HG03064 (cell line): Measurements from ENCODE around the gene RASSF6.
"Not testable (repeated sequence)": the region's sequence is repeated elsewhere in the genome, so short reads cannot be mapped to it uniquely, and the experiment has no call there.

Source experiments
- ATAC-seq: cut with Tn5 transposase; IDR thresholded peaks from one replicate; pipeline ENCODE4 v1.9.1; 2021; ENCODE audit warnings: low read depth; ENCODE audit not compliant: unreplicated experiment

RASSF6 gene

DNA sequence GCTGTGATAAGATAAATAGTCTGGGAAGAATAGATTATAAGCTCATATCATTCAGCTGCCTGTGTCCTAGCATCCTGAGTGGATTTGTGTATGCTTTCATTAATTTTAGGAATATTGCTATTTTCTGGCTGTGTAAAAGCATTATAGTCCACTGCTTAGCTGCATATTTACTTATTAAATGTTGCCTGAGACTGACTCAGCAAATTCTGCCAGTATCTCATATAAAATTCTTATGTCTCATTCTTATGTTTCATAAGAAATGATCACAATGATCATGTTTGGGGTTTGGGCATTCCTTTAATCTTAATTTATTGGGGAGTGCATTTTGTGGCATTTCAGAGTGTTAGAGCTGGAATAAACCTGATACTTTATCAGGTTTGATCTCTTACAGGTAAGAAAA, 34.9 kb downstream of the RASSF6 start:
- ATAC-seq, result no peak

DNA sequence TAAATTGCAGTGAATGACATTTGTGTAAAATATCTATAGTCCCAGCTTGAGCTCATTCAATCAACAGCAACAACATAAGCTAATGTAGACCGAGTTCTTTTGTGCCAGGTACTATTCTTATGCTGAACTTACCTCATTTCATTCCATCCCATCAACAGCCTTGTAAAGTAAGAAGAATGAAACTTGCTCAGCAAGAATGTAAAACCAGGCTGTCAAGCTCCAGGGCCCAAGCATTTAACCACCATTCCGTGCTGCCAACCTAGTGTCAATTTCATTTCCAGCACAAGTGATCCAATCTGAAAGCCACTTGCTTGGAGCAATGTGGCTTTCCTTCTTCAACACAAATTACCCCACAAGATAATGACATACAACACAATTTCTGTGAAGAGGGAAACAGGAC, 36.6 kb downstream of the RASSF6 start:
- no peak for ATAC-seq

DNA sequence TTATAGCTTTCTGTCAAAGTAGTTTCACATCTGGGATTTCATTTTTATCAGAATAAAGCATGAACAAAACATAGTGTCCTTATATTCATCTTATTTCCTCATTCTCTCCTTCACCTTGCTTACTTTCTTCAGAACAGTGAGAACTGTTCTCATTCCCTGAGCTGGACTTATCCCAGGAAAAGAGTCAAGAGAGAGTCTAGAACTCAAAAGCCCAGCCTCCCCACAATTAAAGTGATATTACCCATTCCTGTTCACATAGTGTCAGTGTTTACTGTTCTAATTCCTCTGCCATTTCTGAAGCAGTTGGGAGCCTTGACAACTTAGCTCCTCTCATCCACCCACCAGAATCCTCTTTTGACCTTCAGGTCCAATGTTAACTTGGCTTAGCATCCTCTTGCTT, 42.9 kb downstream of the RASSF6 start:
- ATAC-seq, result no peak

DNA sequence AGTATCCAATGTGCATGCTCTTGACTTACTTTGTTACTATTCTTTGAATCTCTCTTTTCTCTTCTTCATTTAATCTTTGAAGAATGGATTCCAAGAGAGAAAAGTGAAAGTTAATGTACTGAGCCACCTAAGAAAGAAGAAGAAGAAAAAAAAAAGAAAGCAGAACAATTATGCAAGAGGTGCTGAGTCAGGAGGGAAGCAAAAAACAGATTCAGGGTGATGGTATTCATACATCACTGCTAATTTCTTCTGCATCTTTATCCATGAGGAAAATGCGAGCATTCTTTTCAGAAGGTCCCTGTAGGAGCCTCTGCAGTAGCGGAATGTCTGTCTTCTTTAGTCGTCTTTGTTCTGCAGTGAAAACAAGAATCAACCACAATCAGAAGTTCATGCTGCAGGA, 43.9 kb downstream of the RASSF6 start:
- ATAC-seq, result no peak

DNA sequence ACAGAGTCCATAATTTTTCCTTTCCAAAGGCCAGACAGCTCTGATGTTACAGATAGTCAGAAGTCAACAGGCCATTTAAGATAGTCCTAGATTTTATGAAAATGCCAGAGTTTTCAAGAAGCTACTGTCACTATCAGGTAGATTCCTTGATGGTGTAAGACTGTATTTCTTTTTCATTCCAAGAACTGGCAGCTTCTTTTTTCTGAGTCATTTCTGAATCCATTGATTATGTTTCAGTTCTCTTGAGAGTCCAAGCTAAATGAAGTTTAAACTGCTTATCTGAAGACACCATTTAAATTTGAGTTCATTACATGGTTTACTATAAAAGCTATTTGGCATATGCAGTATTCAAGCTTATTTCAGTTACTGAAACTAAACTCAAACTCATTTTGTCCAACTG, 44.6 kb downstream of the RASSF6 start:
- no peak for ATAC-seq

DNA sequence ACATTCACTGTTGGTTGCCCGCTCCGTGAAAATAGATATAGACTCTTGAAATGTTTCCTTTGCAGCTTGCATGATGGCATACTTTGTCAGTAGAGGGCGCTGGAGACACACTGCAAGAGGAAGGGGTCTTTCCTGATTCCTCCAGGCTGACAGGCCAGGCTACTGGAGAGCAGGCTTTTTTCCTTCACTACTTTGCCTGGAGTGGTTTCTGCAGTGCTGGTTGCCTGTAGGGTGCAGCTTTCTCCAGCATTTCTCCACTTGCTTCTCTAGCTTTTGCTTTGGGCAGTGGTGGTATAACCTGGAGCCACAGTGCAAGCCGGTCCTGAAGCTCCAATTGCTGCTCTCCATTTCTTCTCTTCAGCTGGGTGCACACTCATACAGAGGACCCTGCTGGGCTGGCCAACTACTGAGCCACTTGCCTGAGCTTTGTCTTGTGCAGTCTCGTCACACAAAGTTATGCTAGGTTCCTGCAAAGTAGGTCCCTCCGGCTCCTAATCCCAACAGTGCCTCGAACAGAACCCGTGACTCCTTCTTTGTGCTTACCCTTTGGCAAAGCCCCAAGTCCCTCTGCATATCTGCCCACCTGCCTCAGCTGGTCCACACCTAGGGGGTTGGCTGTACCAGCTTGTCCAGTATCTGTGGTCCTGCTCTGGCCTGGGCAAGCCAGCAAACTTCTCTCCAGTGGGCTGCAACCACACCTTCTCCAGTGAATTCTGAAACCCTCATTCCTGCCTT, 46.3 kb downstream of the RASSF6 start:
- no peak for ATAC-seq

DNA sequence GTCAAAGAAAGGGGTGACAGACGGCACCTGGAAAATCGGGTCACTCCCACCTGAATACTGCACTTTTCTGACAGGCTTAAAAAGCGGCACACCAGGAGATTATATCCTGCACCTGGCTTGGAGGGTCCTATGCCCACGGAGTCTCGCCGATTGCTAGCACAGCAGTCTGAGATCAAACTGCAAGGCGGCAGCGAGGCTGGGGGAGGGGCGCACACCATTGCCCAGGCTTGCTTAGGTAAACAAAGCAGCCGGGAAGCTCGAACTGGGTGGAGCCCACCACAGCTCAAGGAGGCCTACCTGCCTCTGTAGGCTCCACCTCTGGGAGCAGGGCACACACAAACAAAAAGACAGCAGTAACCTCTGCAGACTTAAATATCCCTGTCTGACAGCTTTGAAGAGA, 69.4 kb downstream of the RASSF6 start:
- not testable (repeated sequence) for ATAC-seq

DNA sequence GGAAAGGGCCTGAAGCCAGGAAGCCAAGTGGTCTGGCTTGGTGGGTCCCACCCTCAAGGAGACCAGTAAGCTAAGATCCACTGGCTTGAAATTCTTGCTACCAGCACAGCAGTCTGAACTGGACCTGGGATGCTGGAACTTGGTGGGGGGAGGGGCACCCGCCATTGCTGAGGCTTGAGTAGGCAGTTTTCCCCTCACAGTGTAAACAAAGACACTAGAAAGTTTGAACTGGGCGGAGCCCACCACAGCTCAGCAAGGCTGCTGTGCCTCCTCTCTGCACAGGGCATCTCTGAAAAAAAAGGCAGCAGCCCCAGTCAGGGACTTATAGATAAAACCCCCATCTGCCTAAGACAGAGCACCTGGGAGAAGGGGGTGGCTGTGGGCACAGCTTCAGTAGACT, 75.6 kb downstream of the RASSF6 start:
- ATAC-seq, result no peak

DNA sequence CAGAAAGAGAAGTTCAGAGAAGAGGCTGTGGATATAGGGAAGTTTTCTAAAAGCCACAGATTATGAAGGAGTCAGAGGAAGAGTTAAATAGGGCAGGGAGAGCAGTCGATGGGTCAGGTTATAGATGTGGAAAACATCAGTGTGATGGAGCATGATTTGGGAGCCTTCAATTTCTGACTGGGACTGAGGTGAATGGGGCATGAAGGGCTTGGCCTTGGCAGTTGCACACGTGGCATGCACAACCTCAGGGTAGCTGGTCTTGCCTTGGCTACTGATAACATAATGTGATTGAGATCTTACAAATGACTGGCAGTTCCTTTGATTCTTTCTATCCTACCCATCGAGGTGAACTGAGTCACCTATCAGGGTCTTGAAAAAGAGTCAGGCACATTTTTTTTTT, 79.0 kb downstream of the RASSF6 start:
- ATAC-seq, result no peak

DNA sequence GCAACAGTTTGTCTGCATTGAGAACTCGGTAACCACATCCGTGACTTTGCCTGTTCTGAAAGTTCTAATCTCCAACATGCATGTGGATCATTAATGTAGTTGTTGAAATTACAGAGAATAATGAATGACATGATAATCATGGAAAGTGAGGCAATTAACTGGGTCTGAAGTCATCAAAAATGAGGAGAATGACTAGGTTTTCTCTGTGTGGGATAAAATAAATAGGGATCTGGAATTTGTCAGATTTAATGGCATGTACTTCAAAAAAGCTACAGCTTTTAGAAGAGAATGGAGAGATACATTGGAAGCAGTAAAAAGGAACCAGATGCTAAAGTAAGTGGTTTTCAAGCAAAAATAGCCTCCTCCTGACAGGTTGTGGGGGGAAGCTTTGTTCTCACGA, 79.4 kb downstream of the RASSF6 start:
- ATAC-seq, result no peak

DNA sequence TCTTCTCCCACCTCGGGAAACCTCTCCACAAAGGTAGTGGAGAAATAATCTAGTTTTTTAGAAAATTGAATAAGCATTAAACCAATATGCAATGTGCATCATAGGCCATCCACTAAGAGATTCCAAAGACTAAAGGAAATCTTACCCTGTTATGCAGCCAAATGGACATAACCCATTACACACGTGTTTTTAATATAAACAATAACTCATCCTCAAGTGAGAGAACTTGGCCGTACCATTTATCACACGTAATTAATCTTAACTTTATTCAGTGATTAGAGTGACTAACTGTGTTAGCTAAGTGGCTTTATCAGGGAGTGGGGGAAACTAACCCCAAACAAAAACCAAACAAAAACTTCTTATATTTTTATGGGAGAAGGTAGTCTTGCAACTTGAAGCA, 80.8 kb downstream of the RASSF6 start:
- no peak for ATAC-seq

DNA sequence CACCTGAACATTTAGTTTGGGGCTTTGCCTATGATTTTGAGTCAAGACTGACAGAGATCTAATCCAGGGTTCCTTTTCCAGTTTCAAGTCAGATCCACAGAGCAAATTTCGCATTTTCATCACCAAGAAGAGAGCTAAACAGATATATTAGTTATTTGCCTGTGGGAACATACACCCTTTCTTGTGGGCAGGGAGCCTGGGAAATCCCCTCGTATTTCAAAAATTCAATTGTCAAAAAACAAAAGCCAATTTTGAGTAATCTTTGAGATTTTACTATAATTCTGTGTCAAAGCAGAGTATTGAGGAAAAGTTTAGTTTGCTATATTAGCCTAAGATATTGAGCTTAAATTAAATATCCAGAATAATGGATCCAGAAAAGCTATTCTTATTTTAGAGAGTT, 82.1 kb downstream of the RASSF6 start:
- ATAC-seq, result no peak

DNA sequence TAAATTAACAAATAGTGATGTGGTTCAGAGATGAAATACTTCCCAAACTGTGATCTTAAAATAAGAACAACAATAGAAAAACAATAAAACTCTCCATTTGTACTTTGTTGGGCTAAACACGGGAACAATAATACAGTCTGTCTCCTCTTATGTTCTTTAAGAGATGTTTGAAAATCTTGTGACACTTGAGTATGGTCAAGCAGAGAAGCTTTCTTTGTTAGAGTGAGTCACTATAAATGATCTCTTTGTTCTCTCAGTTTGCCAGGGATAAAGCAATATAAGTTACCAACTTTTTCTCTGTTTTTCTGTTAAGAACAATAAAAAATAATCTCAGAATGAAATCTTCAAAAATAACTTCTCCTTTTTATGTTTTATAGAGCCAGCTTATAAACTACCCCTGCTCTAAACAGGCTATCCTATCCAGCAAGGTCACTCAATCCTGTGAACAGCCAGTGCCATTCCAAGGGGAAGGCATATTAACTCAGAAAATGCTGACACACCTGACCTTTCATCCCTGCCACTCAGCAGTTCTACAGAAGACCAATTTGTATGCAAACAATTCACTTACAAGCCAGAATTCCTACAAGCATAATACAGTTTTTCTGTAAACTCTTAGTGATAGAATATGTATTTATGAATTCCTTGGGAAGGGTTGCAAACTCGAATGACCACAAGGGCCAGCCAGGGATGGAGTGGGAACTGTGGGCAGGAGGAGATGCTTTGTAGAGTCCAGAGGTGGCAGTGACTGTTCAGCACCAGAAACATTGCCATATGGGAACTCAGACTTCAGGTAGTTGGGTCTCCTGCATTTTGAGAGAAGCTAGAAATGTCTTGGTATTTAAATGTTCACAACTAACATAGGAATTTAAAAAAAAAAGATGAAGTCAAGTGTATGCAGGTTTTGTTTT, 86.5 kb downstream of the RASSF6 start:
- ATAC-seq, result no peak

DNA sequence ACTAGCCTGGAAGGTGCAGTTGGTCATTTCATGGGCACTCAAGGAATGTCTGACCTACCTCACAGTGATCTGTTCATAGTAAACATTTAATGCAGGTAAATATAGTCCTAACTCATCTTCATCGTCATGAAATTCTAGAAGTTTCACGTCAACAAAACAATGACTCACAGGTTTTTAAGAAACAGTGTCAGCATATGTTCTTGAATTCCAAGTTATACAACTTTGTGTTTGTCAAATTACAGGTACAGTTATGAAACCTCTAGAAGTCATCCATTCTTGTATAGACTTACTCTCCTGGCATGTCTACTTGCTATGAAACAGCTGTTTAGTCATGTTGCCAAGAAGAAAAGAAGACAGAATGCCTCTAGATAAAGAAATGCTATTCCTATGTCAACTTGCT, 92.1 kb downstream of the RASSF6 start:
- ATAC-seq, result no peak

DNA sequence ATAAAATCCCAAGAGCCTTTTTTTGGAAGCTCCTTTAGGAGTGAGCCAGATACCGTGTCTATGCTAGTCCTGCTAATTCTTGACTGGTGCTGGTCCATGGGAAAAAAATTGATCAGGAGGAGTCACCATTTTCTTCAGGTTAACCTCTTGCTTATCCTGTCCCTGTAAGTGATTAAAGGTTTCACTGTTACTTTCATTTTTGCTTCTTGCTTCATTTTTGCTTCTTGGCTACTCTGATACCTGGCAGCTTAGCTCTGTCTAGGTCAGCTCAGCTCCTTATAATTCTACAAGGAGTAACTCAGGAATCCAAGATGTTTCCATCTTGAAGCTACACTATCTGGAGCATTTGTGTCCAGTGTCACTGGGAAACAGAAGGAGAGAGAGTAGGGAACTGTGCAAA, 93.0 kb downstream of the RASSF6 start:
- no peak for ATAC-seq

DNA sequence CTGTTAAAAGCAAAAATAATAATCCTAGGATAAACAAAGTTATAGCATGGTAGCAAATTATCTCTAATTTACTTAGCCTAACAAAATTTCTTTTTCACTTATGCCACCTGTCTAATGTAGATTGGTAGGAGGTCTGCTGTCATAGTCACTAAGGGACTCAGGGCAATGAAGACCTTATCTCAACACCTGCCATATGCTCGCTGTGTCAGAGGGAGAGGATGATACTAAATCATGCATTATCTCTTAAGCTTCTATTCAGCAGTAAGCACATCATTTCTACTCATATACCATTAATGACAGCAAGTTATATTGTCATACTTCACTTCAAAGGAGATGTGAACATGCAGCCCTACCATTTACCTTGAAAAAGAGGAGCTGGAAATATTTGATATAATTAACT, 94.6 kb downstream of the RASSF6 start:
- no peak for ATAC-seq

DNA sequence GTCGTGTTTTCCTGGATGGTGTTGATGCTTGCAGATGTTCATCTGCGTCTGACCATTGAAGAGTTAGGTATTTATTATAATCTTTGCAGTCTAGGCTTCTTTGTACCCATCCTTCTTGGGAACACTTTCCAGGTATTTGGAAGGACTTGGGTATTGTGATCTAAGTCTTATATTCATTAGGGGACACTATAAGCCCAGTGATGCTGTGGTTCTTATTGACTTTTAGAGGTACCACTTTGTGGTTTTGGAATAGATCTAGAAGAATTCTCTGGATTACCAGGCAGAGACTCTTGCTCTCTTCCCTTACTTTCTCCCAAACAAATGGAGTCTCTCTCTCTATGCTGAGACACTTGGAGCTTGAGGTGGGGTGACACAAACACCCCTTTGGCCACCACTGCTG, 97.1 kb downstream of the RASSF6 start:
- no peak for ATAC-seq
